Esophagus muscularis mucosa (tissue), 4 donors: Measurements from ENCODE around the gene PRF1. TPM values are rescaled to one million over a fixed set of nuclear protein-coding genes. Genes with fewer than 3 reads are reported as not detected.

Experiments
- DNase-seq: peaks from one replicate; pipeline ENCODE4 v3.0.0-alpha.2; 2017; ENCODE audit errors: extremely low spot score
- H3K27ac ChIP-seq, 4 donors: fragments of 200-600 bp; sonication (generic); replicated peaks in 1 of 4; 1 replicate in 3 of 4; 2 replicates in 1 of 4; pipeline ENCODE4 v1.5.1; 2016 to 2019; ENCODE audit warnings: mild to moderate bottlenecking in 1 of 4
- H3K27me3 ChIP-seq, 4 donors: fragments of 200-600 bp; sonication (generic); one replicate each; pipeline versions ENCODE4 v1.5.1 to v1.6.0; 2016 to 2019
- H3K36me3 ChIP-seq, 4 donors: fragments of 200-600 bp; sonication (generic); one replicate each; pipeline ENCODE4 v1.5.1; 2016 to 2019
- H3K4me1 ChIP-seq, 4 donors: fragments of 200-600 bp; sonication (generic); one replicate each; pipeline ENCODE4 v1.5.1; 2016 to 2019
- H3K4me3 ChIP-seq, 4 donors: fragments of 200-600 bp; sonication (generic); 1 replicate in 2 of 4; 2 replicates in 2 of 4; pipeline ENCODE4 v1.5.1; 2016 to 2019; ENCODE audit warnings: mild to moderate bottlenecking in 4 of 4, moderate library complexity in 1 of 4
- H3K9me3 ChIP-seq, 4 donors: fragments of 200-600 bp; sonication (generic); 1 replicate in 3 of 4; 2 replicates in 1 of 4; pipeline ENCODE4 v1.5.1; 2016 to 2019
- EP300 ChIP-seq: sonication (generic); formaldehyde crosslinking; IDR thresholded peaks from one replicate; pipeline ENCODE4 v1.6.1; 2017; ENCODE audit warnings: antibody characterized with exemption
- POLR2A ChIP-seq: fragments of 450-650 bp; IDR thresholded peaks from one replicate; pipeline ENCODE4 v1.6.1; 2017; ENCODE audit warnings: antibody characterized with exemption, moderate library complexity, mild to moderate bottlenecking, low read depth
- POLR2AphosphoS5 ChIP-seq, 2 donors: sonication (generic); formaldehyde crosslinking; IDR thresholded peaks; one replicate each; pipeline ENCODE4 v1.6.1; 2017; ENCODE audit warnings: antibody characterized with exemption in 2 of 2
- whole genome bisulfite sequencing: methylation state at CpG from one replicate; pipeline ENCODE4 v1.1.5; 2018; 5-methylcytosine and 5-hydroxymethylcytosine counted together
- intact Hi-C: fragments of 100-400 bp; cut with DNase I; formaldehyde crosslinking; loops from one replicate; pipeline ENCODE4 v1.15.1; 2023
- total RNA-seq, 4 donors: library from RNA; depleted of rRNA; stranded (reverse); fragments of >200 nt; gene quantifications; one replicate each; pipeline versions ENCODE4 v1.1.0 to v1.2.1, GENCODE V29; 2016
- TF ChIP-seq, protein P1 (sequence below), 3 experiments: fragments of 200-600 bp in 2 of 3; fragments of 450-650 bp in 1 of 3; sonication (generic) in 2 of 3; IDR thresholded peaks; one replicate each; pipeline ENCODE4 v1.5.1; 2017 to 2019; ENCODE audit warnings: antibody characterized with exemption in 3 of 3, mild to moderate bottlenecking in 2 of 3, moderate library complexity in 1 of 3

PRF1 gene
- total RNA-seq, 4 donors from 2014 or later = 1.2 to 15.2 (median 2.4) TPM

DNA sequence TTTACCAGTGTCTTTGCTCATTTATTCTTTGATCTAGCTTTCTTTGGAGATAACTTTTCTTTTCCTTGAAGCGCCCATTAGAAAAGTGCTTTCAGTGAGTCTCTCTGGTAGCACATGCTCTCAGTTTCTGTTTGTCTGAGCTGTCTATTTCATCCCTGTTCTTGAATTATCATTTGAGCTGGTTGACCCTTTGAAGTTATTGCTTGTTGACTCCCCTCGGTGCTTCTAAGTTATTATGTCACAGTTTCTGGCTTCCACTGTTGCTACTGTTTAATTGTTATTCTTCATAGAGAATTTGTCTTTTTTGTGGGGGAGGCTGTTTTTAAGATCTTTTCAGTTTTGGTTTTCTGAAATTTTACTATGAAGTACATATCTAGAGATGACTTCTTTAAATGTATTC, 11.4 kb upstream of the PRF1 start:
- Histone ChIP-seq H3K4me3 (no peak overlapping the region), H3K9me3 (no peaks in the 10 kb centered on the region), H3K4me1 (no peaks in the 10 kb centered on the region), H3K27ac (no peak overlapping the region), H3K27me3 (peaks cover 0 to 3% (median 0%) of the 10 kb centered on the region in 4 donors), H3K36me3 (no peaks in the 10 kb centered on the region)
- TF ChIP-seq, protein P1, sequence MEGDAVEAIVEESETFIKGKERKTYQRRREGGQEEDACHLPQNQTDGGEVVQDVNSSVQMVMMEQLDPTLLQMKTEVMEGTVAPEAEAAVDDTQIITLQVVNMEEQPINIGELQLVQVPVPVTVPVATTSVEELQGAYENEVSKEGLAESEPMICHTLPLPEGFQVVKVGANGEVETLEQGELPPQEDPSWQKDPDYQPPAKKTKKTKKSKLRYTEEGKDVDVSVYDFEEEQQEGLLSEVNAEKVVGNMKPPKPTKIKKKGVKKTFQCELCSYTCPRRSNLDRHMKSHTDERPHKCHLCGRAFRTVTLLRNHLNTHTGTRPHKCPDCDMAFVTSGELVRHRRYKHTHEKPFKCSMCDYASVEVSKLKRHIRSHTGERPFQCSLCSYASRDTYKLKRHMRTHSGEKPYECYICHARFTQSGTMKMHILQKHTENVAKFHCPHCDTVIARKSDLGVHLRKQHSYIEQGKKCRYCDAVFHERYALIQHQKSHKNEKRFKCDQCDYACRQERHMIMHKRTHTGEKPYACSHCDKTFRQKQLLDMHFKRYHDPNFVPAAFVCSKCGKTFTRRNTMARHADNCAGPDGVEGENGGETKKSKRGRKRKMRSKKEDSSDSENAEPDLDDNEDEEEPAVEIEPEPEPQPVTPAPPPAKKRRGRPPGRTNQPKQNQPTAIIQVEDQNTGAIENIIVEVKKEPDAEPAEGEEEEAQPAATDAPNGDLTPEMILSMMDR (IDR thresholded peaks at IDR 0.05) = no peak
- no peak for TF ChIP-seq EP300
- TF ChIP-seq POLR2AphosphoS5 (IDR thresholded peaks at IDR 0.05) = no peak
- TF ChIP-seq POLR2A = no peak
- intact Hi-C loops = no loop called here
- WGBS = 88% methylated on average over 2 of the region's 2 CpGs
- DNase-seq = no peak

DNA sequence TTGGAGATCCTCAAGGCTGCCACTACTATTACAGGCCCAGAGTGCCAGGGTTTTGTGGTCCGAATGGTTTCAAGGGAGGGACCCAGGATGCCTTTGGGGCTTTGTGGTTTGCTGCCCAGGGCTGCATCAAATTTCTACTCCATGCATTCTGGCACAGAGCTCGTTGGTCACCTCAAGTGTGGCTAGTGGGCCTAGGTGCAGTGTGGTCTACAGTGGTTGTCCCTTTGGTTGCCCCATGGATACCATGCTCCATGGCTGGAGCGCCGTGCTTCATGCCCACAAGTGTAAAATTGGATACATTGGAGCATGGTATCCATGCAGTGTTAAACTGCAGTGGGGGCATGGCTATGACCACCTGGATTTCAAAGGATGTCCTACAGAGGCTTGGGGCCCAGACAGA, 5.4 kb upstream of the PRF1 start:
- Histone ChIP-seq H3K4me1 (no peaks in the 10 kb centered on the region), H3K9me3 (no peaks in the 10 kb centered on the region), H3K4me3 (no peak overlapping the region), H3K27ac (no peak overlapping the region), H3K27me3 (no peaks in the 10 kb centered on the region), H3K36me3 (no peaks in the 10 kb centered on the region)
- intact Hi-C loops = no loop called here
- peak; percentile 55 for DNase-seq
- WGBS = 95% methylated on average over 4 of the region's 4 CpGs
- TF ChIP-seq, protein P1 (IDR thresholded peaks at IDR 0.05) = no peak
- TF ChIP-seq EP300 = no peak
- no peak for TF ChIP-seq POLR2AphosphoS5 (IDR thresholded peaks at IDR 0.05)
- no peak for TF ChIP-seq POLR2A

DNA sequence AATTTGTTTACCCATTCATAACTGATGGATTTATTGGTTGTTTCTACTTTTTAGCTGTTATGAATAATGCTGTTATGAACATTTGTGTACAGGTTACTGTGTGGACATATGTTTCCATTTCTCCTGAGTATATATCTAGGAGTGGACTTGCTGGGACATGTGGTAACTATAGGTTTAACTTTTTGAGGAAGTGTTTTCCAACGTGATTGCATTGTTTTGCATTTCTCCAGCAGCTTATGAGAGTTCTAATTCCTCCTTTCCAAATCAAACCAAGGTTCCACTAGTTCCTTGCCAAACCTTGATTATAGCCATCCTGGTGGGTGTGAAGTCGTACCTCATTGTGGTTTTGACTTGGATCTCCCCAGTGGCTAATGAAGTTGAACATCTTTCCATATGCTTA, 2.6 kb upstream of the PRF1 start:
- H3K9me3 ChIP-seq = no peaks in the 10 kb centered on the region
- H3K4me3 ChIP-seq = no peak overlapping the region
- no peaks in the 10 kb centered on the region for H3K27me3 ChIP-seq
- intact Hi-C loops = no loop called here
- no peak overlapping the region for H3K27ac ChIP-seq
- H3K36me3 ChIP-seq = no peaks in the 10 kb centered on the region
- TF ChIP-seq POLR2A = no peak
- no peak for TF ChIP-seq EP300
- TF ChIP-seq, protein P1 (IDR thresholded peaks at IDR 0.05) = no peak
- TF ChIP-seq POLR2AphosphoS5 (IDR thresholded peaks at IDR 0.05) = no peak
- 77% methylated on average over 2 of the region's 2 CpGs for WGBS
- H3K4me1 ChIP-seq = no peaks in the 10 kb centered on the region
- no peak for DNase-seq

DNA sequence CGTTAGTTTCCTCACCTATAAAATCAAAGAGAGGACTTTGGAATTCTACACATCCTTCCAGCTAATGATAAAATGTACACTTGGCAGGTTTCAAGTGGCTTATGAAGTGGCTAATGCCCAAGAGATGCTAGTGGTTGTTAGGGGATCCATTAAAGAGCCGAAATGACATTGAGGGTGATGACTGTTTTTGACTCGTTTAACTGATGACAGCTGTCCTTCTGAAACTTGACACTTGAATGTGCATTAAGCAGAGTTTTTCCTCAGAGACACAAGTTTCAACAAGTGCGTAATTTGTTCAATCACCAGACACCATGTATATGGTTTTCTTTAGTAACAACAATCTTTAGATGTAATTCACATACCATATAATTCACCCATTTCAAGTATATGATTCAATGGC, 1.6 kb upstream of the PRF1 start:
- intact Hi-C loops = no loop called here
- Histone ChIP-seq H3K4me3 (no peak overlapping the region), H3K36me3 (no peaks in the 10 kb centered on the region), H3K4me1 (no peaks in the 10 kb centered on the region), H3K27ac (no peak overlapping the region), H3K9me3 (no peaks in the 10 kb centered on the region), H3K27me3 (no peaks in the 10 kb centered on the region)
- no peak for TF ChIP-seq POLR2AphosphoS5 (IDR thresholded peaks at IDR 0.05)
- TF ChIP-seq, protein P1 (IDR thresholded peaks at IDR 0.05) = no peak
- TF ChIP-seq EP300 = no peak
- no peak for TF ChIP-seq POLR2A
- WGBS = 97% methylated on average over 4 of the region's 4 CpGs
- DNase-seq = peak; percentile 26

- no peak overlapping the region for H3K4me3 ChIP-seq
- WGBS = 91% methylated on average over 7 of the region's 7 CpGs
- no peaks in the 10 kb centered on the region for H3K36me3 ChIP-seq
- intact Hi-C loops = no loop called here
- H3K9me3 ChIP-seq = no peaks in the 10 kb centered on the region
- no peak for DNase-seq
- H3K4me1 ChIP-seq = no peaks in the 10 kb centered on the region
- no peak for TF ChIP-seq EP300
- TF ChIP-seq POLR2AphosphoS5 (IDR thresholded peaks at IDR 0.05) = no peak
- TF ChIP-seq, protein P1 (IDR thresholded peaks at IDR 0.05) = no peak
- no peak for TF ChIP-seq POLR2A
- H3K27me3 ChIP-seq = no peaks in the 10 kb centered on the region
- H3K27ac ChIP-seq = no peak overlapping the region
These were observed 884 bp upstream of the PRF1 start for GRCh38 chr10:70603449-70603801.
